Activated effector memory CD4-positive, alpha-beta T cell treated with anti-CD3 and anti-CD28 coated beads, Interleukin-2, amount 50 U/mL, for 16 hours (primary cell): ENCODE measurements around the gene LRRN3.

Experiments
- DNase-seq: peaks from one replicate; pipeline ENCODE4 v3.0.0-alpha.2; 2020

The LRRN3 gene

GRCh38 chr7:111172564-111173257, 81.8 kb downstream of the LRRN3 start:
- no peak for DNase-seq

DNA sequence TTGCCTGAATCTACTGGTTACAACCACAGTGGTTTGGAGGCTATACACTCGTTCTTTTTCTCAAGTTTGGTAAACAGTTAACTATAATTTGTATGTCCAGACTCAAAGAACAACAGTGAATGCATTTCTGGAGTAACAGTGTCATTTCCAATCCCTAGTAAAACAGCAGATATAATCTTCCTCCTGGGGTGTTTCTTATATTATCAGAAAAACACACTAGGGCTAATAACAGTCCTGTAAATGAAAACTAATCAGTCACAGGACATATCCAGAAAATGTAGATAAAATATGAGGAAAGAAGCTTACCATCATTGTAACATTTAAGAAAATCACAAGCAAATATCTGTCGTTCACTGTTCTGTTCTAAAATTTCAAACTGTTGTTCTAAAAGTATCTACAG, 82.6 kb downstream of the LRRN3 start:
- no peak for DNase-seq

DNA sequence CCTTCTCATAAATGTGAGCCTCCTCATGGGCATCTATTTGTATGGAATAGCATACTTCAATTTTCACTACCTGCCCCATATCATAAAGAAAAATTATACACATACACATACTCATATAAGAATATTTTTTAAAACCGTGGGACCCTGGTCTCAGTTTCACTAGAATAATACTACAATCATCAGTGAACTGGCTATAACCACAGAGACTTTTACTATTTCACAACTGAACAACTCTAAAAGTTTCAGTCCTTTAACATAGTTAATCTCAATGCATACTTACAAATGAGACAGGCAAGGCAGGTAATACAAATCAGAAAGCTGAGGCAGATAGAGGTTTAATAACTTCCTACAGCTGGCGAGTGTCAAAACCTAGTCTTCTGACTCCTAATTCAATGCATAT, 83.1 kb downstream of the LRRN3 start:
- no peak for DNase-seq

GRCh38 chr7:111174510-111174909, 83.6 kb downstream of the LRRN3 start:
- DNase-seq = no peak
